ENCODE results near the gene RAI1.

The RAI1 gene

GRCh38 chr17:17818088-17818526, 136.8 kb downstream of the RAI1 start:
- Histone ChIP-seq H3K27ac (no peak overlapping the region), H3K4me2 (ENCODE audit: low read length) (no peak overlapping the region), H3K4me1 (peaks cover 11% of the 10 kb centered on the region), H3K36me3 (ENCODE audit: control insufficient read depth, insufficient read depth, low read length) (no peaks in the 10 kb centered on the region), H3K9me3 (ENCODE audit: control insufficient read depth, low read length) (no peaks in the 10 kb centered on the region), H3K9ac (no peak overlapping the region), H3K79me2 (peaks cover 9% of the 10 kb centered on the region), H3K4me3 (ENCODE audit: low read depth, low read length) (no peak overlapping the region), H3K27me3 (ENCODE audit: control insufficient read depth, insufficient read depth, low read length) (no peaks in the 10 kb centered on the region), H2AFZ (no peak overlapping the region)
- no peak for TF ChIP-seq CTCF (IDR thresholded peaks at IDR 0.05)

- Histone ChIP-seq H3K27ac (no peak overlapping the region), H3K79me2 (peaks cover 9% of the 10 kb centered on the region), H3K4me1 (peaks cover 17% of the 10 kb centered on the region), H3K4me3 (ENCODE audit: low read depth, low read length) (no peak overlapping the region), H2AFZ (no peak overlapping the region), H3K4me2 (ENCODE audit: low read length) (no peak overlapping the region), H3K27me3 (ENCODE audit: control insufficient read depth, insufficient read depth, low read length) (no peaks in the 10 kb centered on the region), H3K9ac (no peak overlapping the region), H3K36me3 (ENCODE audit: control insufficient read depth, insufficient read depth, low read length) (no peaks in the 10 kb centered on the region), H3K9me3 (ENCODE audit: control insufficient read depth, low read length) (no peaks in the 10 kb centered on the region)
- TF ChIP-seq CTCF (IDR thresholded peaks at IDR 0.05): no peak
Measured at GRCh38 chr17:17819111-17819510, 137.9 kb downstream of the RAI1 start.

- H3K27ac ChIP-seq: no peak overlapping the region
- H3K27me3 ChIP-seq (ENCODE audit: control insufficient read depth, insufficient read depth, low read length): no peaks in the 10 kb centered on the region
- H2AFZ ChIP-seq: no peak overlapping the region
- H3K4me1 ChIP-seq: peaks cover 21% of the 10 kb centered on the region
- no peaks in the 10 kb centered on the region for H3K36me3 ChIP-seq (ENCODE audit: control insufficient read depth, insufficient read depth, low read length)
- H3K79me2 ChIP-seq: peaks cover 9% of the 10 kb centered on the region
- no peak overlapping the region for H3K4me3 ChIP-seq (ENCODE audit: low read depth, low read length)
- H3K4me2 ChIP-seq (ENCODE audit: low read length): no peak overlapping the region
- no peak for TF ChIP-seq CTCF (IDR thresholded peaks at IDR 0.05)
- no peak overlapping the region for H3K9ac ChIP-seq
- H3K9me3 ChIP-seq (ENCODE audit: control insufficient read depth, low read length): no peaks in the 10 kb centered on the region
Measured at GRCh38 chr17:17819561-17819995, 138.3 kb downstream of the RAI1 start.

- Histone ChIP-seq H3K27me3 (ENCODE audit: control insufficient read depth, insufficient read depth, low read length) (no peaks in the 10 kb centered on the region), H3K4me2 (ENCODE audit: low read length) (no peak overlapping the region), H3K36me3 (ENCODE audit: control insufficient read depth, insufficient read depth, low read length) (no peaks in the 10 kb centered on the region), H3K4me3 (ENCODE audit: low read depth, low read length) (no peak overlapping the region), H3K4me1 (peaks cover 26% of the 10 kb centered on the region), H3K9me3 (ENCODE audit: control insufficient read depth, low read length) (no peaks in the 10 kb centered on the region), H3K79me2 (peaks cover 9% of the 10 kb centered on the region), H2AFZ (no peak overlapping the region), H3K27ac (no peak overlapping the region), H3K9ac (no peak overlapping the region)
- TF ChIP-seq CTCF (IDR thresholded peaks at IDR 0.05): no peak
Measured at GRCh38 chr17:17820046-17820445, 138.8 kb downstream of the RAI1 start.

- no peak for TF ChIP-seq CTCF (IDR thresholded peaks at IDR 0.05)
- Histone ChIP-seq H3K4me1 (peaks cover 28% of the 10 kb centered on the region), H3K27ac (no peak overlapping the region)
Measured at GRCh38 chr17:17820463-17821158, 139.4 kb downstream of the RAI1 start.

More at GRCh38 chr17:17820463-17821158, 139.4 kb downstream of the RAI1 start:
- no peak overlapping the region for H3K4me3 ChIP-seq (ENCODE audit: low read depth, low read length)
- no peak overlapping the region for H3K4me2 ChIP-seq (ENCODE audit: low read length)
- peaks cover 9% of the 10 kb centered on the region for H3K79me2 ChIP-seq
- no peaks in the 10 kb centered on the region for H3K36me3 ChIP-seq (ENCODE audit: control insufficient read depth, insufficient read depth, low read length)
- no peak overlapping the region for H3K9ac ChIP-seq
- H3K27me3 ChIP-seq (ENCODE audit: control insufficient read depth, insufficient read depth, low read length): no peaks in the 10 kb centered on the region
- no peak overlapping the region for H2AFZ ChIP-seq
- no peaks in the 10 kb centered on the region for H3K9me3 ChIP-seq (ENCODE audit: control insufficient read depth, low read length)
